HG03280 (cell line): Measurements from ENCODE around the gene MICOS13.
A peak's percentile ranks its signal among the peaks of the same experiment; 100 is the strongest.
"Not testable (repeated sequence)": the region's sequence is repeated elsewhere in the genome, so short reads cannot be mapped to it uniquely, and the experiment has no call there.

Source experiments
- ATAC-seq: cut with Tn5 transposase; IDR thresholded peaks from one replicate; pipeline ENCODE4 v1.9.1; 2021; ENCODE audit warnings: mild to moderate bottlenecking, moderate library complexity; ENCODE audit not compliant: unreplicated experiment

The MICOS13 gene, protein sequence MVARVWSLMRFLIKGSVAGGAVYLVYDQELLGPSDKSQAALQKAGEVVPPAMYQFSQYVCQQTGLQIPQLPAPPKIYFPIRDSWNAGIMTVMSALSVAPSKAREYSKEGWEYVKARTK

DNA sequence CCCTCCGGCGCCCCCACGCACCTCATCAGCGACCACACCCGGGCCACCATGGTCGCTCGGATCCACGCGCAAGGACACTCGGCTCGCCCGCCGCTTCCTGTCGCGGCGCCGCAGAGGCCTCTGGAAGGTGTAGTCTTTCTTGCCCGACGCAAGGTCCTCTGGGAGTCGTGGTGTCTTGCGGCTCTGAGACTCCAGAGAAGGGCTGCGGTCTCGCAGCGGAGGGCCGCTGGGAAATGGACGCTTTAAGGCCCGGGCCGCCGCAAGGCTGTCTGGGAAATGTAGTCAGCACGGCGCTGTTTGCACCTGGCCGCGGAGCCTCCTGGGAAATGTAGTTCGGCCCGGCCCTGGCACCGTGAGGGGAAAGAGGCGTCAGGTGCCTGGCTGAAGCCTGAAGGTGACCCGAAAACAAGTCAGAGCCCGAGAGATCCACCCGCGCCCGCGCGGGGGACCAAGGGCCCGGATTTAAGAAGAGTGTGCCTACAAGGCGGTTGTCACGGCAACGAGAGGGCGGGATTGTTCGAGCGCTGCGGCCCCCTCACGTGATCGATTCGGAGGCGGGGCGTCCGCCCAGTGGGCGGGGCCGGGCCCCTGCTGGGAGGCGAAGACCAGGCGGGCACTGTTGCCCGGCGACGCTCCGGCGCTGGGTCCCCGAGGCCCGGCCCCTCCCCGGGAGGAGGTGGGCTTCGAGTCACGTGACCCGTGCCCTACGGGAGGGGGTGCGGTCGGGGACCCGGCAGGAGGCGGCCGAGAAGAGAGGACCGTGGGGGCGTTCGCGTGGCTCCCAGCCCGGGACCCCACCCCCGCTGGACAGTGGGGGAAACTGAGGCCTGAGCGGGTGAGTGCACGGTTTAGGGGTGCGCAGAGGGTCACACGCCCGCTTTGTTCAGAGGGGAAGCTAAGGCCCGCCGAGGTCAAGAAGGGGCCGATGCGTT is at the start of gene MICOS13, which contains the start of gene HSD11B1L:
MICOS13 (minus strand) TSS at position 80 of the 932 bp plus-strand sequence; CDS start at position 50, 30 bp downstream.
HSD11B1L (plus strand) TSS at position 591 of the 932 bp plus-strand sequence. CDS start 3,806 bp downstream, outside the sequence.
- ATAC-seq, result peak; percentile 86

DNA sequence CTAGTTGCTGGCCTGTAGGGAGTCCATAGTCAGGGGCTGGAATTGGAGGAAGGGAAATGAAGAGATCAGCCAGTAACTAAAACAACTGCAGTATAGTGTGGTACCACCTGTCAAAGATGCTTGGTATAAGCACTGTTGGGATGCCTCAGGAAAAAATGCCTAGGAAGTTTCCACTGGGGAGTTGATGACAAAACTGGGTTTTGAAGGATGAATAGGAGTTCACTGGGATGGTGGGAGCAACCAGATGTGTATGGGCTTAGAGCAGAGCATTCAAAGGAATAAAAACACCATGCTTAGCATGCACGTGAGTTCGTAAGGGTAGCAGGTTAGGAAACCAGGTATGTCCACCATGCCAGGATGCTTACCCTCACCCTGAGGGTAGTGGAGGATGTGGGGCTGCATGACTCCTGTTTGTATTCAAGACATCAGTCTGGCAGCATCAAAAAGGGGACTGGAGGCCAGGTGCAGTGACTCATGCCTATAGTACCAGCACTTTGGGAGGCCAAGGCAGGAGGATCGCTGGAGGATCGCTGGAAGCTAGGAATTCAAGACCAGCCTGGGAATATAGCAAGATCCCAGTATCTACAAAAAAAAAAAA is 47.2 kb upstream of the MICOS13 start:
- ATAC-seq, result no peak

DNA sequence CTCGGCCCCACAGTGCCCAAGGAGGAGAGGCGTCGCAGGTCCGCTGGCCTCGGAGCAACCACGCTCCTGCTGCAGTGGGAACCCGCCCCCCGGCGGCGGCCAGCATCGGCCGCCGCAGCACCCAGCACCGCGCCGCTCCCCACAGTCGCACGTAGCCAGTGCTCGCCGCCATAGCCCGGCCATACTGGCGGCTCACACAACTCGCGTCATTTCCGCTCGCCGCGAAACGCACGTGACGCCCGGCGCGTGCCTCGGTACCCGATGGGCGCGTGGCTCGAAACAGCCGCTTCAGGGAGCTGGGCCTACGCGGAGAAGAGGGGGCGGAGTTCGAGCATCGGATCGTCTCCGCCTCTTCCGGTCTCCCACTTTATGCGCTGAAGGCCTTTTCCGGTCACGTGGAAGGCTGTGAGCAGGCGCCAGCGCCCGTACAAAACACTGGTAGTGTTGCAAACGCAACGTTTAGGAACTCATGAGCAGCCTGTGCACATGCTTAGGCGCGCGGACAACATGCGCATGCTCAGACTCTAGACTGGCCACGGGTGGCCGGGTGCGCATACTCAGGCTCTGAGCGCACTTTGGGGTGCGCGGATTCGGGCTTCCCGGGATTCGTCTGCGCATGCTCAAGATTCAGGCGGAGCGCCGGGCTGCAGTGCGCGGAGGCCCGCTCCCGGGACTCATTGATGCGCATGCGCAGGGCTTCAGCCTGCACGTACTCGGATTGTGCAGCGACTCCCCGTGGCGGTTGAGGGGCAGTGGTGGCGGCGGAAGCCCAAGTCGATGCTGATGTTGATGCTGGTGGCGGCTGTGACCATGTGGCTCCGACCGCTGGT is 39.9 kb upstream of the MICOS13 start, which contains the start of the genes CATSPERD and LONP1:
CATSPERD (plus strand) TSS at position 677 of the 830 bp plus-strand sequence; CDS start at position 778, 101 bp downstream.
LONP1 (minus strand) TSS at position 186 of the 830 bp plus-strand sequence; CDS start at position 172, 14 bp downstream.
- peak; percentile 89 for ATAC-seq

DNA sequence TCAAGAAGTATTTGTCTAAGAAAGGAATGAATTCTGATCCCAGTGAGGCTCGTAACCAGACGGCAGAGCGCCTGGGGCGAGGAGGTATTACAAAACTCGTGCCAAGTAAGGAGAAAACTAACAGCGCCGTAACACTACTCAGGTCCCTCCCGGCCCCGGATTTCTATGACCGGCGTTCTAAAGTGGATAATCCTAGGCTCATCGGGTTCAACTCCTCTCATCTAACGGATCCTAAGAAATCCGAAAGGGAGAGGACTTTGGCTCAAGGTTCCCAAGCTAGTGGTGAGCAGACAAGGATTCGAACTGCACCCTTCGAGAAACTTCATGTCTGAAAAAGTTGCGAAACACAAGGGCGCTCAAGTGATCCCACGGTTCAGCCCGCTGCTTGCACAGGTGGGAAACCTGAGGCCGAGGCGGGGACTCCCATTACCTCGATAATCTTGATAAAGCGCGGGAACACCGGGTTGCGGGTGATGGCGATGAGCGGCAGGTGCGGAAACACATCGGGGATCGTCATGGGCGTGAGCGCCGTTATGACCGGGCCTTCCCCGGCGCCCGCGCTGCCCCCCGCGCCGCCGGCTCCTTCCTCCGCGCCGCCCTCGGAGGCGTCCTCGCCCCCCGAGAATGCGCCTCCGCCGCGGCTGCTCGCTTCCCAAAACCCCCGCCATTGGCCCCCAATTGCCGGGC is 39.1 kb upstream of the MICOS13 start:
- no peak for ATAC-seq

DNA sequence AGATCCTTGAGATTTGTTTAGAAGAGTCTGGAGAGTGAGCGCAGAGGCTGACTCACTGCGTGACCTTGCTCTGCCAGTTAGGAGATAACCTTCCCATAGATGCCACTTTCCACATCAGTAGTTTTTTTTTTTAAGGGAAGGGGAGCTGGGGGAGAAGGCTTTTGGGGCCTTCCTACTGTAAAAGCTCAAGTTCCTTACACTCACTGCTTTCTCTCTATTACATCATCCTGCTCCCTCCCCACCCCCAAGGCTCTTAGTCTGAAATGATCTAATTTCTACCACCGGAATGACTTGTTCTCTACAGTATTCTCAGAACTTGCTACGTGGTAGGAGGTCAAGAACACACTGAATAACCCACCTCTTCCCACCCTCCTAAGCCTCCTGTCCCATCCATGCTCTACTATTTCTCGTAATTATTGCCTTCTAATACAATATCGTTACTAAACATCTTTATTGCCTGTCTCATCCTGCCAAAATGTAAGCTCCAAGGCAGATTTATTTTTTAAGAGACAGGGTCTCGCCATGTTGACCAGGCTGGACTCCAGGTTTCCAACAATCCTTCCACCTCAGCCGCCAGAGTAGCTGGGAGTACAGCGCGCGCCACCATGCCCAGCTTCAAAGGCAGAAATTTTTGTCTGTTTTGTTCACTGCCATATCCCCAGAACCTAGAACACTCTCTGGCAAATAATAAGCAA is 38.4 kb upstream of the MICOS13 start:
- no peak for ATAC-seq

DNA sequence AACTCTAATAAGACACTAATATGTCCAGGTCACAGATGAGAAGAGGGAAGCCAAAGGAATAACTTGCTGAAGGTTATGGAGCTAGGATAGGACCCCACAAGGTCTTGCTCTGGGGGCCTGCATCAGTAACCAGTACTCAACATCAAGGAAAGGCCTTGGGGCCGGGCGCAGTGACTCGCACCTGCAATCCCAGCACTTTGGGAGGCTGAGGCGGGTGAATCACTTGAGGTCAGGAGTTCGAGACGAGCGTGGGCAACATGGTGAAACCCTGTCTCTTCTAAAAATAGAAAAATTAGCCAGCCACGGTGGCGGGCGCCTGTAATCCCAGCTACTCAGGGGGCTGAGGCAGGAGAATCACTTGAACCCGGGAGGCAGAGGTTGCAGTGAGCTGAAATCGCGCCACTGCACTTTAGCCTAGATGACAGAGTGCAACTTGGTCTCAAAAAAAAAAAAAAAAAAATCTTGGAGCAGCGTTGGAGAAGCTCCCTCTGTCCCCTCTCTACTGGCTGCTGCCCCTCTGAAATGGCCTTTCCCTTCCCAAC is 37.8 kb upstream of the MICOS13 start:
- no peak for ATAC-seq

DNA sequence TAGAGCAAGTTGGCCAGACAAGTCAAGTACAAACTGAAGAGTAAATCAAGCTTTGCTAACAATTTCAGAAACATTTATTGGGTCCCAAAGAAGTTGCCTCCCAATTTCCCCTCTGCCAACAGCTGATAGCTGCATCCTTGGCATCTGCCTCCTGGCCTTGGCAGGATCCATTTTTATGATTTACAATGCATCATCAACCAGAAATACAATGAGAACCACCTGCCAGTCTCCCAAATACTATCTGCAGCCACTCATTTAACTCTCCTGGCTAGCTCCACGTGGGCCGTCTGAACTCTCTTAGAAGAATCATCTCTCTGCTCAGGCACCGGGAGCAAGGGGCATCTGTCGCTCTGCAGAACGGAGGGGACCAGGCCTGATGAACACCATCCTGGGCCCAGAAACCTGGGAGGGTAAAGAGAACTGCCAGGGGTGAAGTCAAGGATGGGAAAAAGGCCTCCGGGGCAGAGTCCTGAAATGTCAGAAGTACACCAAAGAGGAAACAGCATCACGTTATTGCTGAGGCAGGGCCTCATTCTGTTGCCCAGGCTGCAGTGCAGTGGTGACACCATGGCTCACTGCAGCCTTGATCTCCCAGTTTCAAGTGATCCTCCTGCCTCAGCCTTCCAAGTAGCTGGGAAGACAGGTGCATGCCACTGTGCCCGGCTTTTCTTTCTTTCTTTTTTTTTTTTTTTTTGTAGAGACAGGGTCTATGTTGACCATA is 37.1 kb upstream of the MICOS13 start:
- no peak for ATAC-seq

DNA sequence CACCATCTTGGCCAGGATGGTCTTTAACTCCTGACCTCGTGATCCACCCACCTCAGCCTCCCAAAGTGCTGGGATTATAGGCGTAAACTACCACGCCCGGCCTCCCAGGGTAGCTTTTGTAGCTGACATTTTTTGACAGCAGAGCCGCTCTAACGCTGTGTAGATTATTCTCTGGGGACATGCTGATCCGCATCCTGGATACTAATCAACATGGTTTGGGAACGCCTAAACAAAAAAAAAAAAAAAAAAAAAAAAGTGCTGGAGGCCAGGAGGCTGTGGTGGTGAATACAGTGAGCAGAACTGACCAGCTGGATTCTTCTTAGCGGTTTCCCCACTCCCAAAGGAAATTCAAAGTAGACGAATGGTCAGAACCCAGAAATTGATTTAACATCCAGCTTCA is 34.5 kb upstream of the MICOS13 start:
- ATAC-seq, result no peak

DNA sequence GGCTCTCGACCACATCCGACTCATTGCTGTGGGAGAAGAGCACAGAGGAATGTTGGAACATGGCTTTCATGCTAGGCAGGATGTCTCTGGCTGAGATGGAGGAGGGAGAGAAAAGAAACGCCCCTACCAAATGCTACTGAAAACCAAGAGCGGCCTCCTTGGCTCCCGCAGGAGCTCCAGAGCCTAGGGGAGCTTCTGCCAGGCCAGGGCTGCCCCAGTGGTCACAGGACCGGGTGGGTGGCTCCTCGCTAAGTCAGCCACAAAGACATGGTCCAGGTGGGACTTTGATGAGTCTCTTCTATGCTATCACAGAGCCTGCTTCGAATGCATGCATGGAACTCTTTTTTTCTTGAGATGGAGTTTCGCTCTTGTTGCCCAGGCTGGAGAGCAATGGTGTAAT is 32.9 kb upstream of the MICOS13 start:
- ATAC-seq, result no peak

DNA sequence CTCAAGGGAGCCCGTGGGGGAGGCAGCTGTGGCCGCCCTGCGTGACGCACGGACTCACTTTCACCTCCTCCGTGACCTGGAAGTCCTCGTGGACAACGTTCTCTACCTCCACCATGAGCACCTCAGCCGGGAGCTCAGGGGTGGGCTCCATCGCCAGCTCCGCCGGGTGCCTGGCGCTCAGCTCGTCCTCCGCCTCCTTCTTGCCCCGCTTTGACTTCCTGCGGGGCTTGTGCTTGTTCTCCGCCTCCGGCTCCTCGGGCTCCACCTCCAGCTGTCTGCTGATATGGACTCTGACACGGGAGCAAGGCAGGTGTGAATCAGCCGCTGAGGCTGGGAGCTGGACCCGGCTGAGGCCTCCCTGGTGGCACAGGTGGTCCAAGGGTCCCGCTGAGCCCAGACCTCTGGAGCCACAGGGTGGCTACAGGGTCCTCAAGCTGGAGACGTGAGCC is 31.4 kb upstream of the MICOS13 start:
- ATAC-seq, result no peak

DNA sequence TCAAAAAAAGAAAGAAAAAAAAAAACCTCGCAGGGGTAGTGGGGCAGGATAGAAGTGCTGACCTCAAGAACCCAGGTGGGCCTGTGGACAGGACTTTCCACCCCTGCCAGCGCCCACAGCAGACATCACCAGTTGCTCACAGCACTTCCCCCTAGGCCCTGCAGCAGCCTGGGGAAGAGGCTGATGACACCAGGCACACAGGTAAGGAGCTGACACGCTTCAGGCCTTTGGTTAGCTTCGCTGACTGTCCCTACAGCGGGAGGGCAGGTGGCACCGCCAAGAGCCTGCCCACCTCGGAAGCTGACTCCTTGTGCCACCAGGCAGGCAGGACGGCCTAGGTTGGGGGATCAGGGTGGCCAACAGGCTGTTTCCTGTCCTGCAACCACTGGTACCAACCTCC is 30.7 kb upstream of the MICOS13 start:
- no peak for ATAC-seq

DNA sequence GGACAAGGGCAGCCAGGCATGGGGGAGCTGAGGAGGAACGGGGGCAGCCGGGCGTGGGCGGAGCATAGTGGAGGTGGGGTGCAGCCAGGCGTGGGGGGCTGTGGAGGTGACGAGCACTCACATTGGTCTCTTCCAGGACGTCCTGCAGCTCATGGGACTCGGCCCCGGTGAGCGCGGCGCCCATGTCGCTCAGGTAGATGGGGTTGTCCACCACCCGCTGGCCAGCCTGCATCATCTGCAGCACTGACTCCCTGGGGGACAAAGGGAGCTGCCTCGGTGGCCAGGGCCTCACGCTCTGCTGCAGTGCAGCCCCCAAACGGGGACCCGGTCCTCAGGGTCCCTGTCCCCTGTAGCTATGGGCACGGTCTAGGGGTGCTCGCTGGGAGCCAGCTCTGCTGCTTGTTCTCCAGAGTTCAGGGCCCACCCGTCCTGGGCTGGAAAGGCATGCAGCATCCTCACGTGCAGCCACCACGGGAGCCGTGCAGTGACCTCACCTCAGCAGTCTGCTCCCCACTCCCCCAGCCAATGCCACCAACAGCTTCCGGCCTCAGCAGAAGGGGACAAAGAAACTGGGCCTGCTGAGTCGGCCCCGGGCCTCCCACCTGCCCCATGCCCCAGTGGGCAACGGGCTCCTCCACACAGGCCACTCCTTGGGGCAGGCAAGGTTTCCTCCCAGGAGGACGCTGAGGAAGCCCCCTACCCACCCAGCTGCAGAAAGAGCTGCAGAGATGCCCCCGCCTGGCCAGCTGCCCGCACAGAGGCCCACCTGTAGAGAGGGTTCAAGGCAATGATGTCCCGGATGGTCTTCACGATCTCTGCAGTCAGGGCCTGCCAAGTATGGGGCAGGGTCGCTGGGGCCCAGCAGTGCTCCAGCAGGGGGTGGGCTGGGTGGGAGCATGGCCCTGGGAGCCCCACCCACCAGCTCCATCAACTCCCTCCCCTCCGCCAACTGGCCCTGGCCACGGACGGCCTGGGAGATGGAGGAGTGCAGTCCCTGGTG is 27.6 kb upstream of the MICOS13 start:
- ATAC-seq, result no peak

DNA sequence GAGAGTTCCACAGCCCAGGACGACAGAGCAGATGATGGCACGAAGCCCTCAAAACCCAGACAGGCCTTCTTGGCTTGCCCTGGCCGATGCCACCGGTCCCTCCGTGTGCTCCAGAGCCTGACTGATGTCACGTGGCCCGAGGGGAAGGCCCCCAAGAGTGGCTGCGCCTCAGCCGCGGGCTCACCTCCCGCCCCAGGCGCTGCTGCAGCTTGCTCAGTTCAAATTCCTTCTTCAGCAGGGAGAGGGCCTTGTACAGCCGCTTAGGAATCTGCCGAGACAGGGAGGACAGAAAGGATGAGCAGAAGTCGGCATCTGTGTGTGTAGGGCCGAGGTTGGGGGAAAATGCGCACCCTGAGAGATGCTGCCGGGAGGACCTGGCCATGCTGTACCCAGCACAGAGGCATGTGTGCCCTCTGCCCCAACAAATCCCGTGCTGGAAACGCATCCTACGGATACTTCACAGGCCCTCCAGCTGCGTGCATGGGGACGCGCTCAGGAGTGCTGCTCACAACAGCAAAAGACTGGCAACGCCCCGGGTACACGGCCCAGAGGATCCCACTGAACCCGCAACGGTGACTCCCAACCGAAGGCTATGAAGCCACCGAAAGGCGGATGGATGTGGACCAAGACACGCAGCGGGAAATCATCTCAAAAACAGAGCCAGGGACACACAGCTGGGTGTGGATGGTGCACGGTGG is 26.7 kb upstream of the MICOS13 start:
- ATAC-seq, result no peak

DNA sequence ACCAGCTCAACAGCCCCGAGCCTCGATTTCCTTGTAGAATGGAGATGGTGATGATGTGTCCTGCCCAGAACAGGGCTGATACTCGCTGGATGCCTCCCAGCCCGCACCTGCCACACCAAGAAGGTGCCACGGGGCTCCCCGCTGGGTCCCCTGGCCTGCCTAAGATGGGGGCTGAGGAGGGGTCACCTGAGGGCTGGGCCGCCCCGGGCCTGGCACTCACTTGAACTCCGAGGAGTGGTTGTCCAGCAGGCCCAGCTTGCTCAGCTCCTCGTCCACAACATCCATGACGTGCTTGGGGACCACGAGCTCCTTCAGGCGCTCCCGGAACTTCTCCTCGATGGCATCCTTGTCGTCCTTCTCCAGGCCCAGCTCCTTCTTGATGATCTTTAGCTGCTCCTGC is 25.2 kb upstream of the MICOS13 start:
- no peak for ATAC-seq

DNA sequence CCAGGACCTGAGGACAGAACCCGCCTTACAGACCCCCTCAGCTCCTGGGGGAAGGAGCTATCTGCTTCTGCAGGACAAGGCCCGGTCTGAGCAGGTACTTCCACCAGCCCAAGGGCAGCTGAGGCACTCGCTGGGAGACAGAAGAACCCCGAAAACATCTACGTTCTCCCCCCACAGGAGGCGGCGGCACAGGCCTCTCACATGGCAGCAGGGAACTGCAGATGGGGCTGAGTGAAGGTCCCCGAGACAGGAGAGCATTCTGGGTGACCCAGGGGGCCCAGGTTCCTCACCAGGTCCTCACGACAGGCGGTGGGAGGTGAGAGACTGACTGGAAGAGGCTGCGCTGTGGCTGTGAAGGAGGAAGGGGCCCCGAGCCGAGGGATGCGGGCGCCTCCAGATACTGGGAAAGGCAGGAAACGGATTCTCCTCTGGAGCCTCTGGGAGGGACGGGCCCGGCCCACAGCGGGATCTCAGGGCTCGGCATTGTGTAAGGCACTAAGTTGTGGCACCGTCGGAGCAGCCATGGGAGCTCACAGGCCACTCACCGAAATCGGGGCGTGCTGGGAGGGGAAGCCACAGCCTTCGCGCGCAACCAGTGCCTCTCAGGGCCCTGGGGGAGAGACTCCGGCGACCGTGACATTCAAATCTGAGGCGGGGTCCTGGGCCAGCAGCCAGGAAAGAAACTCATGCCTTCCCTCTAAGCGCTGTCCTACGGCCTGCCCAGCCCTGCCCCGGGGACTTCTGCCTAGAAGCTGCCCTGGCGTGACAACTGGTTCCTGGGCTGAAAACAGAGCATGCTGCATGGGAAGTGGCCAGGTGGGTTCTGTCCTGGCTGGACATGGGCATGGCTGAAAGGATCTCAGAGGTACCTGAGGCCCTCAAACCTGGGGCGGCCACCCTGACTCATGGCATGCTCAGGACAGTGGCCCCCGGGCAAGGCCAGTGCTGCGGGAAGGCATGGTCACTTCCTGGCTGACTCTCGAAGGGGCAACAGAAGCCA is 23.8 kb upstream of the MICOS13 start:
- ATAC-seq, result no peak

DNA sequence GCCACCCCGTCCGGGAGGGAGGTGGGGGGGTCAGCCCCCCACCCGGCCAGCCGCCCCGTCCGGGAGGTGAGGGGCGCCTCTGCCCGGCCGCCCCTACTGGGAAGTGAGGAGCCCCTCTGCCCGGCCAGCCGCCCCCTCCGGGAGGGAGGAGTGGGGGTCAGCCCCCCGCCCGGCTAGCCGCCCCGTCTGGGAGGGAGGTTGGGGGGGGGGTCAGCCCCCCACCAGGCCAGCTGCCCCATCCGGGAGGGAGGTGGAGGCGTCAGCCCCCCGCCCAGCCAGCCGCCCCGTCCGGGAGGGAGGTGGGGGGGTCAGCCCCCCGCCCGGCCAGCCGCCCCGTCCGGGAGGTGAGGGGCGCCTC is 21.7 kb upstream of the MICOS13 start:
- not testable (repeated sequence) for ATAC-seq
